GM21423 (cell line): ENCODE data around the gene ITPA.

Experiments used
- ATAC-seq: cut with Tn5 transposase; IDR thresholded peaks from one replicate; pipeline ENCODE4 v1.9.1; 2021; ENCODE audit warnings: mild to moderate bottlenecking, moderate library complexity; ENCODE audit not compliant: unreplicated experiment

The ITPA gene

GRCh38 chr20:3209257-3209945 is at the start of gene ITPA:
Gene ITPA (plus strand): TSS chr20:3209498. CDS start chr20:3209552, 54 bp downstream.
- peak; percentile 42 for ATAC-seq

DNA sequence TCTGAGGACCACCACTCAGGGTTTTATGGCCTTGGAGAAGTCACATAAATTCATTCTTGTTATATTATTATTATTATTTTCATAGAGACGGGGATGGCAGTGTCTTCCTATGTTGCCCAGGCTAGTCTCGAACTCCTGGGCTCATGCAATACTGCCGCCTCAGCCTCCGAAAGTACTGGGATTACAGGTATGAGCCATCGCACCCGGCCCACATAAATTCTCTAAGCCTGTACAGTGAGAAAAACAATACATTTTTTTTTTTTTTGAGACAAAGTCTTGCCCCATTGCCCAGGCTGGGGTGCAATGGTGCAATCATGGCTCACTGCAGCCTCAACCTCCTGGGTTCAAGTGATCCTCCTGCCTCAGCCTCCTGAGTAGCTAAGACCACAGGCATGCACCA is 48.9 kb upstream of the ITPA start:
- ATAC-seq, result no peak

DNA sequence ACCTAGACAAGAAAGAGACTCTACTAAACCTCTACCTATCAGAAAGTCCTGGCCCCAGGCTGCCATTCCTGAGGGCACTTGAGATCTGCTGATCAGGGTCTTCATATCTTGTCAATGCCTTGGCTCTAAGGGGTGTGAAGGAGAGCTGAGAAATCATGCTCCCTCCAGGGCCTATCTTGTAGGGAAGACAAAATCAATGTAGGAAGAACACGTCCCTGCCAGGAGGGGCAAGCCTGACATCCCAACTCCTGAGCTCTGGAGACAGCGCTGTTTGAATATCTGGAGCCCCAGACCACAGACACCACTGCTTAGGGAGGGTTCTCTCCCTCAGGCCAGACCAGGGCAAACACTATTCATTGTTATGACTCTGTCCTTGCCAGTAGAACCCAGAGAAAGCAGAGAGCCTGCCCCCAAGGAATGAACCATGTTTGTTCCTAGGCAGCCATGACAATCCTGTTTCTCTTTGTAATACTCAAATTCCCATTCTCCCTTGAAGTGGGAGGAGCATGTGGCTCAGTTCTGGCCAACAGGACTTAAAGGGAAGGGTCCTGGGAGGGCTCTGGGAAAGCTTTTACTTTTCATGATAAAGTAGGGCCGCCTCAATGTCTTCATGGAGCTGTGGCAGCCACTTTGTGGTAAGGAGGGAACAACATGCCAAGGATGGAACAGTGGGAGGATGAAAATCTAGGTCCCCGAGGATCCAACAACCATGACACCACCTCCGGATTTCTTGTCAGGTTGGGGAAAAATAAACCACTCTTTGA is 47.8 kb upstream of the ITPA start:
- no peak for ATAC-seq

- no peak for ATAC-seq
Measured at GRCh38 chr20:3162080-3162611, 47.2 kb upstream of the ITPA start.

DNA sequence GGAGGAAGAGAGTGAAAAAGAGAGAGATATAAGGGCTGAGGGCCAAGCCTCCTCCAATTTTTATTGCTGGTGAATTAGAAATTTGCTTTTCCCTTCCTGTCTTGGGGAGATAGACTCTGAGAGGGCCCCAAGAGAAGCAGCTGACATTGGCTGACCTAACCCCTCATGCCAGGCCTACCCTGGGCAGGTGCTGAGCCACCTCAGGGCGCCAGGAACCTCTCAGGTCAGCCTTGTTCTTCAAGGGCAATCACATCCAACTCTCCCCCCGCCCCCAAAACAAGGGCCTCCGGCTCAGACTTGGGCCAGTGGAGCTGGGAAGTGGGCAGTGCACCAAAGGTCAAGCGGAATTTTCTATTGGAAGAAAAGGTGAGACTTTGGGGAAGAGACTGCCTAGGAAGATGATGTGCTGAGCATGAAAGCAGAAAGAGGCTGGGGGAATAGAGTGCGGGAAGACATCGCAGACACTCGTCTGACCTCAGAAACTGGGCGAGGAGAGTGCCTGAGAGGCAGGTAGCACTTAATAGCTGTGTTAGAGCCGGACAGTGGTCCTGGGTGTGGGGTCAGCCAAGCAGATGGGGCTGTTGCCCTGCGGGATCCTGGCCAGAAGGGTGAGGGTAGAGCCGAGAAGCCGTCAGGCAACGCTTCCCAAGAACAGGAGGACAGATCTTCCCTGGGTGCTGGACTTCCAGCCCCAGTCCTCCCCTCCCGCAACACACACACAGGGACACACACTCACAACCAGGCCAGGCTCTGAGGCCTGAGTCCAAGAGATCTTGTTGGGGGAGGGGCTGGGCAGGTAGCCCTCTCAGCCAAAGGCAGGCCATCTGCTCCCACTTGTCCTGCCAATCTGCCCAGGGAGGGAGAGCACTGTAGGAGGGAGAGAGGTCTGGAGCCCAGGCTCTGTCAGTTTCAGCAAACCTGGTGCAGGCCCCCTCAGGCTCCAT is 45.9 kb upstream of the ITPA start:
- no peak for ATAC-seq

GRCh38 chr20:3164043-3164762 is 45.1 kb upstream of the ITPA start:
- ATAC-seq, result no peak

- no peak for ATAC-seq
Measured at GRCh38 chr20:3164763-3165410, 44.4 kb upstream of the ITPA start.

DNA sequence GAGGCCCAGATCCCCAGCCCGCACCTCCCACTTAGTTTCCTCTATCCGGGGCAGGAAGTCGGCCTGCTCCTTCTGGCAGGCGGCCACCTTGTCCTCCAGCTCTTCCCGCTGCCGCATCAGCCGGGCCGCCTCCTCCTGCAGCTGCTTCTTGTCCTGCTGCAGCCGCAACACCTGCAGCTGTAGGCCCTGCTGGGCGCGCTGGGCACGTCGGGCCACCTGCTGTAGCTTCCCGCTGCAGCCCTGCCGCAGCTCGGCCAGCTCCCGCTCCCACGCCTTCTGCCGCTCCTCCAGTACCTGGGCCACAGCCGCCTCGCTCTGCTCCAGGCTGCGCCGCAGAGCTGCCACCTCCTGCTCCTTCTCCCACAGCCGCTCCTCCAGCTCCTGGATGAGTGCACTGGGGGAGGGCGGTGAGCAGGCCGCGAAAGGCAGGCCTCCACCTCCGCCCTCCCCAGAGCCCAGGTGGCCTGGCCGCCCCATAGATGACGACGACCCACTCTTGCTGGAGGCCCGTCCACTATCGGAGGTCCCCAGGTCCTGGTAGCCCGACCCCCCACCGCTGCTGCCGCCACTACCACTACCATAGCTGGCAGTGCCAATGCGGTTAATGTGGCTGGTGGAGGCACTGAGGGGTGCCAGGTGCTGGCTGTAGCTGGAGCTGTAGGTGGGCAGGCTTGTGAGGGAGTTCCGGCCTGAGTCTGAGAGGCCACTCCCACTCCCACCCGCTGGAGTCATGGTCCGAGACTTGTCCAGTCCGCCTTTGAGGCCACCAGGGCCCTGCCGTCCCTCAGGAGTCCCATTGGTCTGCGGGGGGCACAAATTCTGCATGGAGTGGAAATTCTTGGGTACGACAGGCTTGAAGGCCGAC is 43.6 kb upstream of the ITPA start:
- no peak for ATAC-seq

DNA sequence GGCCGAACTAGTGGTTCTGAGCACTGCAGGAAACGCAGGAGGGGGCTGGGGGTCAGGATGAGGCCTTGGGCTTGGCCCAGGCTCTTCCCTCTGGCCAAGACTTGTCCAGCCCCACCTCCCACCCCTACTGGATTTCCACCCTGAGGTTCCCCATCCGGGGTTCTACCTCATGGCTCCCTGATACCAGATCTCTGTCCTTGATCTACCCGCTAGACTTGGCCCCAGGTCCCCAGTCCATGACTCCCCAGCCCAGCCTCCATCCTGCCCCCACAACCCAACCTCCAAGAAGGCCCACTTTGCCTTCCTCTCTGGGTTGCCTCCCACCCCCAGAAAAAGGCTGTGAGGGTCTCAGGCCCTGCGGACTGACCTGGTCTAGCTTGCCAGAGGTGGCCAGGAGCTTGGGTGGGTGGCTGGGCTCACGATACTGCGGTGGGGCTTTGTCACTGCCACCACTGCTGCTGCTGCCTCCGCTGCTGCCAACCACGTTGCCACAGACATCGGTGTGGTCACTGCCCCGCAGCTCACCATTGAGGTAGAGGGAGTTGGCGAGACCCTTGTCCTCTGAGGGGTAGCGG is 42.9 kb upstream of the ITPA start:
- ATAC-seq, result no peak

DNA sequence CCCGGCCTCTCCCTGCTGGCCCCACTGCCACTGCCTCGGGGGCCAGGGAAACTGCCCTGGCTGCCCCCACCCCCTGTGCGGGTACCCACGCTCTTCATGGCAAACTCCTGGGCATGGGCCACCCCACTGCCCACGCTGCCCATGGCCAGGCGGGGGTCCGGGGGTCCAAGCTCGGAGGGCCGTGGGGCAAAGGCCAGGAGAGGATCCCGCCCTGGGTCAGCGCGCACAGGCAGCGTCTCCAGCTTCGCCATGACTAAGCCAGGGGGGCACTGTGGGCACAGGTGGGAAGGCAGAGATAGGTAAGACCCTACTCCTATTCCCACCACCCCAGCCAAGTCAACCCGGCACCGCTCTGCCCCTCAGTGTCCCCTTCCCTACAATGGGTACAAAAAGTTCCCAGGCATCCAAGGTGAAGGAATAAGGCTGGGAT is 42.4 kb upstream of the ITPA start:
- ATAC-seq, result no peak

DNA sequence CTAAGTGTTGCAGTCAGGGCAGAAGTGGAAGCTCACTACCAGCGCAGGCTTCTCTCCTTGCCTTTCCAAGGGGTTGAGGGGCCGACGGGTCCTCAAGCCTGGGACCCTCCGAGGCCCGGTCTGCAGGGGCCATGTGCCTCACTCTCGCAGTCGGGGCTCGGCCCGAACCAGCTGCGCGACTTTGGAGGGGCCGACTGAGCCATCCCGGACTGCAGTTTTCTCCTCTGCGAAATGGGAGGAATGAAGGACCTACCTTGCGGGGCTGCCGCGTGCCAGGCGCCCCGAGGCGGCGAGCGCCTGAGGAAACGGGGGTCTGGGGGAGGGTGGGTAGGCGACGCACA is 41.6 kb upstream of the ITPA start:
- ATAC-seq, result no peak

DNA sequence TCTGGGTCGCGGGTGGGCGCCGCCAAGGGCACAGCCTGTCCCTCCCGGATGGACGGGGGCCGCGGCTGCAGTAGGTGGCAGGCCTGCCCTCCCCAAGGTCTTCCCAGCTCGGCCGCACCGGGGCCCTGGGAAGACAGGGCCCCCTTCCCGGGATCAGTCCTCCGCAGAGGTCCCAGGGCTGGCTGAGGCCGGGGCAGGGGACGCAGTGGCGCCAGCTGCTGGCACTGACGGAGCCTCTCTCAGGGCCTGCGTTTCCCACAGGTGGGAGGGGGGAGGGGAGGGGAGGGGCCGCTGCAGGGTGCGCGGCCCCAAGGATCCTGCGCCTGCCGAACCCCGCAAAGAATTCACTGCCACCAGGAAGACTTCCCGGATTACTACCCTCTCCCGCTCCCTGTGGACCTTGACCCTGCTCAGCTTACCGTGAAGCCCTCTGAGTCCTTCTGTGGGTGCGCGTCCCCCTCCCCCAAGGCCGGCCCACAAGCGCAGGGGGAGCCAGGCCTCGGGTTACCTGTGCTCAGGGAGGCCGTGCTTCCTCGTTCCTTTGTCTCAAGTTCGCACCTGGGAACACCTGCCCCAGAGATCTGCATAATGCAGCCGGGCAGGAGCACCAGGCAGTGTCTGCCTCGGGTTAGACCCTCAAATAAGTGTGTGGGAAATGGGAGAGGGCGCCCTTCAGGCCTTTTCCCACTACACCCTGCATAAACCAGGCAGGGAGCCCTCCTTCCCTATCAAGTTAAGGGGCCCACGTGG is 41.0 kb upstream of the ITPA start:
- ATAC-seq, result no peak

DNA sequence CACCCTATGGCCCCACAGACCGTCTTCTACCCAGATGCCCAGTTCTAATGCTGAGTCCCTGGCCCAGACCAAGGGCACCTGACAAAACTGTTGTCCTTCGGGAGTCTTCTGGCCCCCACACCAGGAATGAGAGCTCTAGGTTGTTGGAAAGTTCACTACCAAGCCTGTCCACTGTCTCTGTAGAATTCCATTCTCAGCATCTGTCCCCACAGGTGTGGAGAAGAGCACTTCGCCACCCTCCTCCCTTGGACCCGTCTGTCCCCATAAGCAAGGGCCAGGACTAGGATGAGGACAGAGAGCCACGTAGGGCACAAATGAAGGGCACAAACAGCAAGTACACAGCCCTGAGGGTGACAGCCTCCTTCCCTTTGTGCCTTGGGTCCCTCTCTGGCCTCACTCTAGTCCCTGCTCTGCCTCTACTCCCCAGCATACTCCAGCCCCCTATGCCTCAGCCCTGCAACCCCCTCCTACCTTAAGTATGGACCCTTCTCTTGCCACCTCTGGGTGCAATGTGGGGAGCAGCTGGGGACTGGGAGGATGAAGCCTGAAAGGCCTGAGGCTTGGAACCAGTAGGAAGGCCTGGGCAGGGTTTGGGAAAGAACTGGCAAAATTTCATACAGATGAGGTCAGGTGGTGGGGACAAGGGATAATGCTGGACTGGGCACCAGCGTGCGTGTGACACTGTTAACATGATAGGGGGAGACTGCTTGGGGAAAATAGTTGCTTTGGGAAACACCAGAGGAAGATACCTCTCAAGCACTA is 40.3 kb upstream of the ITPA start:
- ATAC-seq, result no peak

DNA sequence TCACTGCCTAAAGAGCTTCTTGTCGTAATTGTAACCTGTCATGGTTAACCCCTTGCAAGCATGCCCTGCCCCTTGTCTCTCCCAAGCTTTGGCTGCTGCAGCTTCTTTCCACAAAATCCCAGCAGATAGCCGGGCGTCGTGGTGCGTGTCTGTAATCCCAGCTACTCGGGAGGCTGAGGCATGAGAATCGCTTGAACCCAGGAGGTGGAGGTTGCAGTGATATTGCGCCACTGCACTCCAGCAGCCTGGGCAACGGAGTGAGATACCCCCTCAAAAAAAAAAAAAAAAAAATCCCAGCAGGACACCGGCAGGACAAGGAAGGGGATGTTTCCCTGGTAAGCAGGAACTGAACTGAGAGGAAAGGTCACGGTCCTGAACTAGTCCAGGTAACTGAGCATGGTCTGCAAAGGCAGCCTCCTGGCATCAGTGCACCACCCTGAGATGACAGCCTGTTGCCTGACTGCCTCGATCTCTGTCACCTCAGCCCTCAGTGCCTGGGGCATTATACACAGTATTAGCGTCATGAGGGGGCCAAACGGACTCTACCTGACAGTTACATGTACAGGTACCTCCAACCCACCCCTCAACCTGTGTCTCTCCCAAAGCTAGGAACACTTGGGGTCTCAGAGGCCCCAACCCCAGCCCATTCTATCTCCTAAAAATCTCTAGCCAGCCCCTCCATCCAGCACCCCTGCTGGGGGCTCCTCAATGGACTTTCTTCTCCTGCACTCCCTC is 37.7 kb upstream of the ITPA start:
- ATAC-seq, result no peak

DNA sequence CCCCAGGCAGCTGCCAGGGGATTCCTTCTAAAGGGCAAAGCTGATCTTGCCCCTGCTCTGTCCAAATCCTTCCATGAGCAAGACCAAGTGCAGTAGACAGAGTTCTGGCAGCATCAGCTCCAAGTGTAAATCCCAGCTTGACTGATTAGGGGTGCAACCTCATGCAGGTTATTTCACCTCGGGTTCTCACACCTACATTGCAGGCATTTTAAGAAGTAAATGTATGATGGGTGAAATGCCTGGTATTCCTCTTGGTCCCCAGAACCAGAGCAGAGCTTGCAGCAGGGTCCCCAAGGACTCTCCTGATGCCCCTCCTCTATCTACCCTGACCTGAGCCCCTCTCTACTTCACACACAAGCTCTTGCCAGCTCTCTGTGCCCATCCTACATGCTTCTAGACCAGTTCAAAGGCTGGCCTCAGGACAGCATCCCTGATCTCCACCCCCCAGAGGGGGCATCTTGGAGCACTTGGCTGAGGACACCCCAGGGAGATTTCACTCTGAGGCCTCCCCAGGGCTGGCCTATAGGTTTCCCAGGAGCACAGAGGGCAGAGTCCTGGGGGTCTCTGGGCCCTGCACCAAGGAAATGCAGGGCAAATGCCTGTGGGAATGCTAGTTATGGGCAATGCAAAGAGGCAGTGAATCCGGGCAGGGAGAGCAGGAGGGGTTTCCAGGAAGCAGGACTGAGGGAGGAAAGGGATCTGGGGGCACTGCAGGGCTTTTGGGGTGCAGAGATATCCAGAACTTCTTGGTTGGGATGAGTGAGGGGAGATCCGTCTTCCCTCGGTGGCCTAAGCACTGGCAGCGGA is 37.0 kb upstream of the ITPA start:
- ATAC-seq, result no peak
